Measurements from ENCODE around the gene POC1A.

Gene POC1A

DNA sequence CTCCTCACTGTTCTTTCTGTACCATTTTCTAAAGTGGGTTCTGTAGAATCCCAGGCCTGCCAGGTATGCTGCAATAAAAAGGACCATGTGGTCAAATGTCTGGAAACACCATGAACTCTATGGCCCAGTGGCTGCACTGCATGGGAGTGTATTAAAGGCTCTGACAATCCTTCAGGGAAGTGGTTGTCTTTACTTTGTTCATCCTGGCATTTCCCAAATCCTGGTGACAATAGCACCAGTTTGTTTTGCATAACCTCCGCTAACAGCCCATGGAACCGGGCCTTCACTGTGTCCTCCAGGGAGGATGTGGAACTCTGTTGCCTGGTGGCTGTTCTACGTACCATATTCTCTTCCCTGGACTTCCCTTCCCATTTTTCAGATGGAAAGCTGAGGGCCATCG is 86.7 kb downstream of the POC1A start:
- no peak overlapping the region for H3K27ac ChIP-seq
- TF ChIP-seq, protein P1, sequence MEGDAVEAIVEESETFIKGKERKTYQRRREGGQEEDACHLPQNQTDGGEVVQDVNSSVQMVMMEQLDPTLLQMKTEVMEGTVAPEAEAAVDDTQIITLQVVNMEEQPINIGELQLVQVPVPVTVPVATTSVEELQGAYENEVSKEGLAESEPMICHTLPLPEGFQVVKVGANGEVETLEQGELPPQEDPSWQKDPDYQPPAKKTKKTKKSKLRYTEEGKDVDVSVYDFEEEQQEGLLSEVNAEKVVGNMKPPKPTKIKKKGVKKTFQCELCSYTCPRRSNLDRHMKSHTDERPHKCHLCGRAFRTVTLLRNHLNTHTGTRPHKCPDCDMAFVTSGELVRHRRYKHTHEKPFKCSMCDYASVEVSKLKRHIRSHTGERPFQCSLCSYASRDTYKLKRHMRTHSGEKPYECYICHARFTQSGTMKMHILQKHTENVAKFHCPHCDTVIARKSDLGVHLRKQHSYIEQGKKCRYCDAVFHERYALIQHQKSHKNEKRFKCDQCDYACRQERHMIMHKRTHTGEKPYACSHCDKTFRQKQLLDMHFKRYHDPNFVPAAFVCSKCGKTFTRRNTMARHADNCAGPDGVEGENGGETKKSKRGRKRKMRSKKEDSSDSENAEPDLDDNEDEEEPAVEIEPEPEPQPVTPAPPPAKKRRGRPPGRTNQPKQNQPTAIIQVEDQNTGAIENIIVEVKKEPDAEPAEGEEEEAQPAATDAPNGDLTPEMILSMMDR (conservative IDR thresholded peaks at IDR 0.05): no peak
- TF ChIP-seq ZFX (IDR thresholded peaks at IDR 0.05): no peak

DNA sequence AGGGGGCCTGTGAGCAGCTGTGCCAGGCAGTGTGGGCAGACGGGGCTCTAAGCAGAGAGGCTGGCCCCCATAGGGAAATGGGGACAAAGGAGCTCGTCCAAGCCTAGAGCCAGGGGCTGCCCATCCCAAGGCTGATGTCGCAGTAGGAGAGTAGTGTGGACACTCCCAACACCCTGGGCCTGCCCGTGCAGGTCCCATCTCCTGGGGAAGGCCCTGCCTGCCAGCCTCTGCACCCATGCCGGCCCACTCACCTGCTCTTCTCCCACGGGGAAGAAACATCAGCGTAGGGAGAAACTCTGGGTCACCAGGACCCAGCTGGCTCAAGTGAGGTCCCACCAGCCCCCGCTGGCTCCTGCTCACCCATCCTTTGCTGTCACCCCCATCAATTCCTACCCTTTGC is 87.2 kb downstream of the POC1A start:
- no peak for TF ChIP-seq ZFX (IDR thresholded peaks at IDR 0.05)
- TF ChIP-seq, protein P1 (conservative IDR thresholded peaks at IDR 0.05): no peak
- H3K27ac ChIP-seq: no peak overlapping the region

DNA sequence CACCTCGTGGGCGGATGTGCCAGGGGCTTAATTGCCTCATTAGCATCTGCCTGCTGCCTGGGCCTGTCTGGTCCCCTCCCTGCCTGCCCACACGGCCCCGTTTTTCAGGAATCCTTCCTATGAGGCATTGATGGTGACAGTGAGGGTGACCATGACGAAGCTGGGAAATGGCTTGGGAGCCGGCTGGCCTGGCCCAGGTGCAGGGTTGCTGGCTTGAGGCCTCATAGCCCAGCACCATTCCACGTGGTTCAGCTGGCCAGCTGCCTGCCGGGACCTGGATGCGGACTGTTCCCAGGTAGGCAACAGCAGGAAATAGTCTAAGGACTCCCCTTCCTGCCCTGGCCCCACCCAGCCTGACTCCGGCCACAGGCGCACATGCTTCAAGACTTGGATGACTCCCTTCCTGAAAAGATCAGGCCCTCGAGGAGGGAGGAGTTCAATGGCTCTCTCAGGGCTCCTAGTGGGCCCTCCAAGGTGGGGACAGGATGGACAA is 88.9 kb downstream of the POC1A start:
- no peak for TF ChIP-seq ZFX (IDR thresholded peaks at IDR 0.05)
- TF ChIP-seq, protein P1 (conservative IDR thresholded peaks at IDR 0.05): no peak
- H3K27ac ChIP-seq: no peak overlapping the region

DNA sequence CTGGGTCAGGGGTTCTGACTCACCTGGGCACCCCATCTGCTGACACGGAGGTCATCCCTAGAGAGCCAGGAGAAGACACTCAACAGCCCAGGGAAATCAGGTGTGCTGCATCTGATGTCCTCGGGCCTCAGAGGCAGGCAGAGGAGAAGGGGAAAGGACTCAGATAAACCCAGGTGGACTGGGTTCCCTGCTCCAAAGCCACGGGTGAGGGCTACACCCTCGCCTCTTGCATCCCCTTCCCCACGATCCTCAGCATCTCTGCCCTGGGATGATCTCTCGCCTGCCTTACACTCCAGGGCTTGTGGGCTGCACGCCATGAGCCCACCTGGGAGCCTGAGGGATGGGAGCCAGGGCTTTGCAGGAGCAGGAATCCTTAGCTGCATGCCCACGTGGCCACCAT is 89.7 kb downstream of the POC1A start:
- TF ChIP-seq ZFX (IDR thresholded peaks at IDR 0.05): no peak
- no peak overlapping the region for H3K27ac ChIP-seq

DNA sequence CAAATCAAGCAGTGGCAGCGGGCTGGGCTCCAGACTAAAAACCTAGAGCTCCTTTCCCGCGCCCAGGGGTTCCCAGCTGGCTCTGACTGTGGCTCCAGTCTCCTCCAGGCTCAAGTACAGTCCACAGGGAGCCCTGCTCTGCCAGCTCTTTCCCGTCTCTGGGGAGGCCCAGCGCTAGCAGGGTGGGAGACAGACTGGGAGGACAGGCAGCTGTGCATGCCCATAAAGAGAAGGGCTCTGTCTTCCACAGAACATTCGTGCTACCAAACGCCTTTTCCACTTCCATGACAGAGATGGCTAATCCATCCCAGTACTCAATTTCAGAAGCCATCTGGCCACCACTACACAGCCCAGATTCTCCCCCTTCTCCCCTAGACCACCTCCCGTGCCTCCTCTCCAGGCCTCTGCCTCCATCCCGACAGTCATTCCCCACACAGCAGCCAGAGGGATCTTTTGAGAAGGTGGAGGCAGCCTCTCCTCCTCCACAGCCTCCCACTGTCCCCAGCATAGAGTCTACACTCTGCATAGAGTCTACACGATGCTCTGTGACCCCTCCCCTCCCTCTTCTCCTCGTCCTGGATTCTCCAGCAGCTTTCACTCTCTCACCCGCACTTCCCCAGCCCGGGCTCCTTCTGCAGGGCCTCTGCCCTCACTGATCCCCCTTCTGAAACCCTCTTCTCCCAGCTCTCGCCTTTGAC is 91.0 kb downstream of the POC1A start:
- H3K27ac ChIP-seq: no peak overlapping the region

DNA sequence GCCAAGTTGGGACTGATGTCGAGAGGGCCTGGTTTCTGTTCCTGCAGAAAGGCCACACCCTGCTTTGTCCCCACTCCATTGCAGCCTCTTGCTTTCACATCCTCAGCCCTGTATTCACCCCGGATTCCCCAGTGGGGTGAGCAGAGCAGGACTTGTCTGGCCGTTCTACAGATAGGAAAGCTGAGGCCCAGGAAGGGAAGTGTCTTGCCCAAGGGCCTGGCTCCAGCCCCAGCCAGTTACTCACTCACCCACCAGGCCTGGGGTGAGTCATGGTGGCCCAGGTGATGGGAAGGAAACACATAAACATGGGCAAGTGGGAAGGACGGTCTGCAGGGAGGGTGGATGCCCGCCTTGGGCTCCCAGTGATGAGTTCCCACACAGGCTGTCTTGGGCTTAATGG is 91.7 kb downstream of the POC1A start:
- TF ChIP-seq, protein P1 (conservative IDR thresholded peaks at IDR 0.05): no peak
- no peak for TF ChIP-seq ZFX (IDR thresholded peaks at IDR 0.05)
- no peak overlapping the region for H3K27ac ChIP-seq

More for the DNA sequence above, 91.0 kb downstream of the POC1A start:
- TF ChIP-seq, protein P1 (conservative IDR thresholded peaks at IDR 0.05): no peak
- TF ChIP-seq ZFX (IDR thresholded peaks at IDR 0.05): no peak

DNA sequence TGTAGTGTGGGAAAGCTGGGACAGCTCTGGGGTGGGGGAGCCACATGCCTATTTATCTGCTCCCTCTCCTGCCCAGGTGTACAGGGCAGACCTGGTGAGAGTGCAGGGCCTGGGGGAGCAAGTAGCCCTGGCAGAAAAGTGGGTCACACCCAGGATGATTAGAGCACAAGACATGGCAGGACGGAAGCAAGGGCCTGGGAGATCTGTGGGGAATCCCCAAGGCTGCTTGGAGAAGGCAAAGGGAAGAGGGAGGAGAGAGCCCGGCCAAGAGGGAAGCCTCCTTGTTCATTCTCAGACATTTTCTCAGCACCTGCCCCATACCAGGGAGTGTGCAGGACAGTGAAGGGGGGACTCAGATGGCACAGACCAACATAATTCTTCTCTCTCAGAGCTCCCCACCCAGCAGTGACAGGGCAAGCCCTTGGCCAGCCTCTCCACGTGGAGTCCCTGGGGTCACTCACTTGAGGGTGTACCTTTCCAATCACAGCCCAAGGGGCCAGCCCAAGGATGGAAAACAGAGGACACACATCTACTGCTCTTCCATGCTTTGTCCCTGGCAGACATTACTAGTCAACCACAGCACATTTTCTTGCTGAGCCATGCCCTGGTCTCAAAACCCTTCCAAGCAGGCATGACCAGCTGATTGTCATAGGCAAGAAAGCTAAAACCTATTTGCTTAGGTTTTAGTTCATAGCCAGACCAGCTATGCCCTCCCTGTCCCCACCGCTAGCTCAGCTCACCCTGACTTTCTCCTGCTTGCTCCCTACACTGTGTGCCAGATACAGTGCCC is 92.9 kb downstream of the POC1A start:
- no peak overlapping the region for H3K27ac ChIP-seq
- TF ChIP-seq, protein P1 (conservative IDR thresholded peaks at IDR 0.05): no peak
- no peak for TF ChIP-seq ZFX (IDR thresholded peaks at IDR 0.05)

Measured in C4-2B (cell line).